Calu3 (cell line): ENCODE results near the gene USP20. TPM values are rescaled to one million over a fixed set of nuclear protein-coding genes. Genes with fewer than 3 reads are reported as not detected.
A peak's percentile ranks its signal among the peaks of the same experiment; 100 is the strongest.

Experiments used
- BruUV-seq: library from RNA; stranded (reverse); fragments of 400-500 nt; replicated peaks from 2 replicates; lab custom pipeline; 2021; lab: Mats Ljungman, UMichigan
- CTCF ChIA-PET: fragments of 300-600 bp; sonication (Branson Sonifier 250); formaldehyde crosslinking; loops from one replicate; lab custom pipeline; 2022; ENCODE audit warnings: antibody characterized with exemption; lab: Charles Lee
- DNase-seq: peaks from one replicate; pipeline ENCODE4 v3.0.0; 2022
- H3K27ac Mint-ChIP-seq: one replicate; pipeline ENCODE4 v1.8.0; 2022; ENCODE audit warnings: mixed read lengths; ENCODE audit not compliant: unreplicated experiment
- H3K27me3 Mint-ChIP-seq: one replicate; pipeline ENCODE4 v1.8.0; 2022; ENCODE audit warnings: mixed read lengths; ENCODE audit not compliant: unreplicated experiment
- H3K36me3 Mint-ChIP-seq: one replicate; pipeline ENCODE4 v1.8.0; 2022; ENCODE audit warnings: mild to moderate bottlenecking, moderate library complexity, mixed read lengths; ENCODE audit not compliant: insufficient read depth, unreplicated experiment
- H3K4me1 Mint-ChIP-seq: one replicate; pipeline ENCODE4 v1.8.0; 2022; ENCODE audit warnings: mild to moderate bottlenecking, low read depth, mixed read lengths; ENCODE audit not compliant: unreplicated experiment
- H3K4me3 Mint-ChIP-seq: one replicate; pipeline ENCODE4 v1.8.0; 2022; ENCODE audit warnings: mild to moderate bottlenecking, low read depth, moderate library complexity, mixed read lengths; ENCODE audit not compliant: unreplicated experiment
- H3K9me3 Mint-ChIP-seq: one replicate; pipeline ENCODE4 v1.8.0; 2022; ENCODE audit warnings: low read depth, mixed read lengths; ENCODE audit not compliant: unreplicated experiment
- CTCF ChIP-seq: fragments of 200-600 bp; IDR thresholded peaks from one replicate; pipeline ENCODE4 v1.8.0; 2022; ENCODE audit warnings: antibody characterized with exemption; ENCODE audit not compliant: unreplicated experiment
- intact Hi-C: fragments of 100-400 bp; cut with micrococcal nuclease; formaldehyde crosslinking; loops from one replicate; pipeline ENCODE4 v1.10.0; 2022; ENCODE audit not compliant: unreplicated experiment
- total RNA-seq: library from RNA; stranded (reverse); gene quantifications from 2 replicates; pipeline ENCODE4 v1.2.3, GENCODE V29; 2022

Gene USP20
- total RNA-seq, 1 experiment from 2014 or later, result 14.9 TPM

GRCh38 chr9:129884220-129885017 is 49.2 kb downstream of the USP20 start:
- intact Hi-C loops, result loop anchor here (2.0 kb wide), 1 partner anchor 214 kb away; no protein-coding TSS in a partner anchor
- Mint-ChIP-seq H3K9me3 (no peaks in the 10 kb centered on the region), H3K36me3 (peaks cover 8% of the 10 kb centered on the region), H3K4me3 (peak overlapping the region; percentile 66), H3K4me1 (peaks cover 12% of the 10 kb centered on the region), H3K27ac (peak overlapping the region; percentile 44), H3K27me3 (no peaks in the 10 kb centered on the region)
- BruUV-seq, result no TSS peak
- peak; percentile 89 for DNase-seq
- TF ChIP-seq CTCF, result no peak
- CTCF ChIA-PET, result interaction anchor here (1.3 kb wide), 1 partner anchor 26 kb away, joined by 3 read pairs; no protein-coding TSS in a partner anchor

GRCh38 chr9:129885018-129885669 is 49.9 kb downstream of the USP20 start:
- Mint-ChIP-seq H3K4me3 (peak overlapping the region; percentile 66), H3K27ac (peak overlapping the region; percentile 44), H3K9me3 (no peaks in the 10 kb centered on the region), H3K27me3 (no peaks in the 10 kb centered on the region), H3K4me1 (peaks cover 12% of the 10 kb centered on the region), H3K36me3 (peaks cover 10% of the 10 kb centered on the region)
- no TSS peak for BruUV-seq
- CTCF ChIA-PET, result interaction anchor here (0.6 to 1.3 kb wide), 2 partner anchors 25 to 1644 kb away, joined by 3 read pairs; no protein-coding TSS in a partner anchor
- no peak for TF ChIP-seq CTCF
- peak; percentile 46 for DNase-seq
- intact Hi-C loops, result loop anchor here (2.0 kb wide), 1 partner anchor 214 kb away; no protein-coding TSS in a partner anchor

GRCh38 chr9:129885670-129886106 is 50.4 kb downstream of the USP20 start:
- H3K27me3 Mint-ChIP-seq, result no peaks in the 10 kb centered on the region
- CTCF ChIA-PET, result interaction anchor here (0.6 to 1.3 kb wide), 2 partner anchors 25 to 1644 kb away, joined by 3 read pairs; no protein-coding TSS in a partner anchor

More at GRCh38 chr9:129885670-129886106, 50.4 kb downstream of the USP20 start:
- peak; percentile 84 for TF ChIP-seq CTCF
- Mint-ChIP-seq H3K4me1 (peaks cover 12% of the 10 kb centered on the region), H3K9me3 (no peaks in the 10 kb centered on the region), H3K36me3 (peaks cover 10% of the 10 kb centered on the region), H3K27ac (peak overlapping the region; percentile 44), H3K4me3 (peak overlapping the region; percentile 66)
- BruUV-seq, result no TSS peak
- peak; percentile 95 for DNase-seq
- intact Hi-C loops, result loop anchor here (2.0 kb wide), 1 partner anchor 213 kb away; no protein-coding TSS in a partner anchor
